GM21381 (cell line): ENCODE results near the gene LTF.
A peak's percentile ranks its signal among the peaks of the same experiment; 100 is the strongest.
"Not testable (repeated sequence)": the region's sequence is repeated elsewhere in the genome, so short reads cannot be mapped to it uniquely, and the experiment has no call there.

Source experiments
- ATAC-seq: cut with Tn5 transposase; IDR thresholded peaks from one replicate; pipeline ENCODE4 v1.9.1; 2021; ENCODE audit warnings: mild to moderate bottlenecking, moderate library complexity; ENCODE audit not compliant: unreplicated experiment

LTF gene

DNA sequence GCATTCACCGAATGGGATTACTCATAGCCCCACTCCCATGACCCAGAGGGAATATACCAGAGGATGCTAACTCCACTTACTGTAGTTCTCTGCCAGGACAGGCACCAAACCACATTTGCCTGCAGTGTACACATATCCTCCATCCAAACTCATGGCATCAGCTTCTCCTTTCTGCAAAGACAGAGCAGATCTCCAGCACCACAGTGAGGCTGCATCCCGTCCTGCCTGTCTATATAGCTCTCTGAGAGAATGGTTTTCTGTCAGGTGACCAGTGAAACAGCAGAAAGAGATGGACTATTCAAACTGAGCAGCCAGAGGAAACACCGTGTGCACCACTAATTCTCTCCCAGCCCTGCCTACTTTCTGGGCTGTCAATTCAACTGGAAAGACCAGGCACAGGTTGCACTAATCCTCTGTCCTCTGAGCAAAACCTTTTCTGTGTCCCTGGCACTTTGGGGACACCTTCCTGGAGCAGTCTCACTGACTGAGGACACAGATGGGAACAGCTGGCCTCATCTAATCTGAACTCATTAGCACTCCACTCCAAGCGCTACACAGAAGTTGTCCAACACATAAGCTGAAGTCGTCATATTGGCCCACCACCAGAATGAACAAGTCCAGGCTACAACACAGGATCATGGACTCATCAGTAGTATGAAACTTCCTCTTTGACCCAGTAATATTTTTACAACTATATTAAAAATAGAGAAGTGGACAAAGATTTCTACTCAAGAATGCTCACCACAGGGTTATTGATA lies 17.3 kb downstream of the LTF start:
- no peak for ATAC-seq

DNA sequence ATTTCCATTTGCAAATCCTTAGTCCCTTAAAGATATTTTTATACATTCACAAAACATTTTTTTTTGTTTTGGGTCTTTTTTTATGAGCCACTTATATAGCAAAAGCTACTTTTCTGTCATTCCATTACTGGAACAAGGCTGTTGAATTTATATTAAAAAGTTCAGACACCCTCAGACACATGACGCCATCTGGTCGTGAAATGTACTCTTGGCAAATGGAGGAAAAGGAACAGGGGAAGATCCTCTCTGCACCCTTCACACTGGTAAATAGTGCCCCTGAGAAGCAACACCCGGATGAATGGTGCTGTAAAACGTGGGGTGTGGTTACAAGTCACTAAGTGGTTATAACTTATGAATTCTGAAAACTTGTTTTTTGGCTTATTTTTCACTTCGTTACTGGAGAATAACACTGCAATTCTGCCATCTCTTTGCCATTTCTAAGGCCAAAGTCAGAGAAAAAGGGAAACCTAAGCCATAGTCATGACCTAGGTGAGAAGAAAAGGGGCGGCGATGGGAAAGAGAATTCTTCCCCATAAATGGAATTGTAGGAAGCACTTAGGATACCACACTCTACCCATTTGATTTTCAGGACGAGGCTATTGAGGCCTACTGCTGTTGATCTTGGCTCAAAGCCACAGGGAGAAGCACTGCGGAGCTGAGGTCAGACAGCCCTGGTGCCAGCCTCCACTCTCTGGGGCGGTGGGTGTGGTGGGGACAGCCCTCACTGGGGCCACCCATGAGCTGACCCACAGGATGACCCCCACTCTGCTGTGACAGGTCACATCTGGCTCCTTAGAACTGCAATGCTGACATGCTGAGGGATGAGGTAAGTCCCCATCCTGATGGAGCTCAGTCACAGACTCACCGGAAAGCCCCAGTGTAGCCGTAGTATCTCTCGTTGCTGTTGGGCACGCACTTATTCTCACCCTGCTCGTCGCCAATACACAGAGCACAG lies 21.9 kb downstream of the LTF start:
- no peak for ATAC-seq

DNA sequence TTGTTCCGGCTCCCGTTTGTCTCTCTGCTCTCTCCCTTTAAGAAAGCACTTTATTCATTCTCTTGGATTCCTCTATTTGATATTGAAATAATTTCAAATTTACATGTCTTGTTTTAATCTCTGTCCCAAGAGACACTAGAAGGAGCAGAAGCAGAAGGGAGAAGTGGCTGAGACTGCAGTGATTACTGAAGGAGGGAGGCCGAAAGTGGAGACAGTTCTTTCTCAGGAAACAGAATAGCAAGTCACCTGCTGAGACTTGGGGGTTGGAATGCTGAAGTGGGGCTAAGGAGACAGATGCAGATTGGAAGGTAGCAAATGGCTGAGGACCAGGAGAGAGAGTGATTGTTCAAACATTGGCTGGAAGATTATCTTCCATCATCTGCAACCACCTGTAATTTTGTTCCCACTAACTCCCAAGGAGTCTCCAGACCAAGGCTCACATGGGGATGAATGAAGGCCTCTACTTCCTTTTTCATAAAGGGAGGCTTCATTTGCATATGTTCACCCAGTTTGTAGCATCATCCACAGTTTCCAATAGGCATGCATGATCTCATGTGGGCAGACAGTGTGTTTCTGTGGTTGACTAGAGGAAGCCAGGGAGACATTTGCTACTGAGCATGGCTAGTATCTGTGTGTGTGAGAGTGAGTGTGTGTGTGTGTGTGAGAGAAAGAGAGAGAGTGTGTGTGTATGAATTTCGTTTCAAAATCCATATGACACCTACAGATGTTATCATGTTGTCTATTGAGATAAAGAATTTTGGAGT lies 24.0 kb downstream of the LTF start:
- ATAC-seq = peak; percentile 93

DNA sequence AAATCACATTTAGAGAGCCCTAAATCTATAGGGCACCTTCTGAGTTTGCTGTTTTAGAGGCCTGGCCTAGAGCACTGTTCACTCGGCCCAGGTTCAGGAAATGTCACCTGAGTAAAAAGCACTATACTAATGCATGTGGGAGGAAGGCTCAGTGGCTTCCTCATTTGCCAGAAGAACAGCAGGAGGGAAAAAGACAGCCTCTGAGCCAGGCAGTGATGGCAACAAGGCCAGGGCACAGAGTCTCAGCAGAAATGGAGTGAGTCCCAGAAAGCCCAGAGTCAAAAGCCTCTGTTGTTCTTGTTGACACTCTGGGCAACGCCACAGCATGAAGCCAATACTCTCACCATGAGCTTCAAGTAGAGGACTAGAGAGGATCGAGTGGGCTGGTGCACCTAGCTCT lies 25.9 kb downstream of the LTF start:
- no peak for ATAC-seq

DNA sequence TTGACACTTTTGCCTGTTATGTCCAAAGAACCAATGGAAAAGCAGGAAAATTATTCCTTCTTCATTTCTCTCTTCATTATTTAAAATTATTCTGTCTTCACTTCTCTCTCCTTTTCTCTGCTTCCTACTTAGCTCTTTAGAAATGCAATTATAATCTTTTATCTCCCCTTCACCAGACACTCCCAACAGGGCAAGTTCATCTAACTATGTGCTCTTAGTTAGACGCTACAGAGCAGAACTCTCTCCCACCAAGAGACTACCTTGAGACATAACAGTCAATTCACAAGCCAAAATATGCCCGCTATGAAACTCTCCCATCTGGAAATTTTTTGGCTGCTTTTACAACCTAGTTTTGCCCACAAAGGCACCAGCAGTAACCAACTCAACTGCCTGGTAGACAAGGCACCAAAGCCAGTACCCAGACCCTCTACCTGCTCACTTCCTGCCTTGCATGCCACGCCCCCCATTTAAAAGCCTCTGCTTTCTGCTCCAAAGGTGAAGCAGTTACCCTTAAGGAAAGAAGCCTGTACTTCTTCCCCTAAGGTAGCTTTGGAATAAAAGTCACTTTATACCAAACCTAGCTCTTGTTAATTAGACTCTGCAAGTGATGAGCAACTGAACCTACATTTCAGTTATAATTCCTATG lies 29.5 kb downstream of the LTF start:
- ATAC-seq = no peak

DNA sequence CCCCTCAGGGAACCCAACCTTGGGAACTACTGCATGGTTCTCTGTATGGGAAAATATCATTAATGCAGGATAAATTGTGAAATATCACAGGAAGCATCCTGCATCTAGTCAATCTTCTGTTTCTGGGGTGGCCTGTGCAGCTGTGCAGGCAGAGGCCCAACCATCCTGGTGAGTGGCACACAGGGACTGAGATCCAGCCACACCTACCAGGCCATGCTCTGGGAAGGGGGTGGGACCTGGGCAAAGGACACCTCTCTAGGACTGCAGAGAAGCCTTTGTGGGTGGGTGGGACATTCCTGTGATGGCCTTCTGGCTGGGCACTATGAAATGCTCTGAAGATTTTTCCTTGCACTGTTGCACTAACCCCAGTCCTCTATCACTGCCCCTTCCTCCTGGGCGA lies 30.9 kb downstream of the LTF start:
- ATAC-seq = no peak

DNA sequence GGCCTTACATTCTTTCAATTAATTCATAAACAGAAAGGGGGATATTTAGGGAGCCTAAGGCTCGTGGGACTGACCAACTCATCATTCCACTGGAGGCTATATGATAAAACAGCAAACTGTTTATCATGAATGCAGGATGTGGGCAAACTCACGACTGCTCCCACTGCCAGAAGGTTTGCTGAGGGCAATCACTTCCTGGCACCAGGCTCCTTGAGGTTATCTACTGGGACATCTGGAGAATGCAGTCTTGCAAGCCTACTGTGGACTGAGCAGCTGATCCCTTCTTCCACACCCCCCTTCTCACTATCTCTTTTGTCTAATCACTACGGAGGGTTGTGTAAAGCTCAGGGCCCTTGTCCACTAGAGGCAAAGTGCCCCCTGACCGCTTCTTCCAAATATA lies 31.6 kb downstream of the LTF start:
- ATAC-seq = not testable (repeated sequence)

DNA sequence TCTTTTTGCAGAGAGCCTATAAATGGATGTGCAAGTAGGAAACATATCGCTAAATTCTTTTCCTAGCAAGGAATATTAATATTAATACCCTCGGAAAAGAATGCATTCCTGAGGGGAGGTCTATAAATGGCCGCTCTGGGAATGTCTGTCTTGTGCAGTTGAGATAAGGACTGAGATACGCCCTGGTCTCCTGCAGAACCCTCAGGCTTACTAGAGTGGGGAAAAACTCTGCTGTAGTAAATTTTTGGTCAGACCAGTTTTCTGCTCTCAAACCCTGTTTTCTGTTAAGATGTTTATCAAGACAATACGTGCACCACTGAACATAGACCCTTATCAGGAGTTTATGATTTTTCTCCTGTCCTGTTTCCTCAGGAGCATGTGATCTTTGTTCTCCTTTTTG lies 32.8 kb downstream of the LTF start:
- ATAC-seq = not testable (repeated sequence)

DNA sequence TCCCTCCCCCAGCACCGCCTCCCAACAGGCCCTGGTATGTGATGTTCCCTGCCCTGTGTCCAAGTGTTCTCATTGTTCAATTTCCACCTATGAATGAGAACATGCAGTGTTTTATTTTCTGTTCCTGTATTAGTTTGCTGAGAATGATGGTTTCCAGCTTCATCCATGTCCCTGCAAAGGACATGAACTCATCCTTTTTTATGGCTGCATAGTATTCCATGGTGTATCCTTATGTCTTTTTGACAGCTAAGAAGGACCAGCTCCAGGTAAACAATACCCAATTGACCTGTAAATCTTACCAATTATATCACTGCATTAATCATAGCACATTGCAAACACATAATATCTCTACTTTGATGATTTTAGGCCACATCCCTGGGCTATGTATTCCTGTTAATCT lies 33.8 kb downstream of the LTF start:
- not testable (repeated sequence) for ATAC-seq

DNA sequence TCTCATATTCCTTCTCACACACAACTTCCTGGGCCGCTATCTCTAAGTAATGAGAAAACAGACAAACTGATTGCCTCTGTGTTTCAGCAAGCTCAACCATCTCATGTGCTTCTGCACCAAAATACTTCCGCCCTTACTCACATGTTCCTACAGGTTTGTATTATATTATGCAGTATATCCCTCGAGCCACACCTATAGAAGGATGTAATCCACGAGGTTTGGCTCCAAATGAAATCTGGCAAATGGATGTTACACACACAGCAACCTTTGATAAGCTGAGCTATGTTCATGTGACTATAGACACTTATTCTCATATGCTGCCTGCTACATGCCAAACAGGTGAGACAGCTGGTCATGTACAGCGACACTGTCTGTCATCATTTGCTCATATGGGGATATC lies 35.0 kb downstream of the LTF start:
- no peak for ATAC-seq

DNA sequence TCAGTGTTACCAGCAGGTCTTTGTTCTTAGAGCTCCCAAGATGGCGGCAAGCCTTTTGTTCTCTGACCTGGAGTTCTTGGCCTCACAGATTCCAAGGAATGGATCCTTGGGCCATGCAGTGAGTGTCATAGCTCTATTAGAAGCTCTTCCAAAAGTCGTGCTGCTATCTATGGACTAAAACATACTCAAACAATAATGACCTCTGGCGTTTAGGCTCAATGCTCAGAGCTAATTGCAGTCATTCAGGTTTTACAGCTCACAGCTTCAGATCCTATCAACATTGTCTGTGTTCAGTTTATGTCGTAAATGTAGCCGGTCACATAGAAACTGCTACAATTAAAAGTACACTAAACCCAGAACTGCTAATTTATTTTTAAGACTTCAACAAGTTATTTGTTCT lies 35.5 kb downstream of the LTF start:
- ATAC-seq = no peak

DNA sequence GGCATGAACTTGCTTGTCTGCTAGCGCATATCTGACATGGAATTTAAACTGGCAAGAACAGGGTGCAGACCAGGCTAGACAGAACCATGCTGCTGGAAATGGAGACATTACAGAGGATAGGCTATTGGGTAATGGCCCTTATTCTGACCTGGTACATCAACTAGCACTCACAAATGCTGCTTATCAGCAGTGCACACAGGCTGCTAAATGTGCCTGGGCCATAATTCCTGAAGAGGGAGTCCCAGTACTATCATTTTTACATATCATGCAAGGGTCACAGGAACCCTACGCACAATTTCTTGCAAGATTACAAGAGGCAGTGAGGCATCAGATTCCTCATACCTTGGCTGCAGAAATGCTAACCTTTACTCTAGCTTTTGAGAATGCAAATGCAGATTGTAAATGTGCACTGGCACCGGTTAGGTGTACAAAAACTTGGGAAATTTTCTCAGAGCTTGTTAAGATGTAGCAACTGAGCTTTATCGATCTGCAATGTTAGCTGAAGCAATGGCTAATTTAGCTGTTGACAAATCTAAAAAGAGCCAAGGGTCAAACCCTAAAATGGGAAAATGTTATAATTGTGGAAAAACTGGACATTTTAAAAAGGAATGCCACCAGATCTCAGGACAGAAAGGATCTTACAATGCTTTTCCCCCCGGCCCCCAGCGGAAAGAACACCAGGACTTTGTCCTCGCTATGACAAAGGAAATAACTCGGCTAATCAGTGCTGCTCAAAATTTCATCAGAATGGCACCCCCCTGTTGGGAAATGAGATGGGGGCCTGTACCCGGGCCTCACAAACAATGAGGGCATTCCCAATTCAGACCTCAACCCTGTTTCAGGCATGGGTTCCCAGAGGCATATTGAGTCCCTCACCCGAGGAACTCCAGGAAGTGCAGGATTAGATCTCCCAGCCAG lies 36.5 kb downstream of the LTF start:
- ATAC-seq = no peak

DNA sequence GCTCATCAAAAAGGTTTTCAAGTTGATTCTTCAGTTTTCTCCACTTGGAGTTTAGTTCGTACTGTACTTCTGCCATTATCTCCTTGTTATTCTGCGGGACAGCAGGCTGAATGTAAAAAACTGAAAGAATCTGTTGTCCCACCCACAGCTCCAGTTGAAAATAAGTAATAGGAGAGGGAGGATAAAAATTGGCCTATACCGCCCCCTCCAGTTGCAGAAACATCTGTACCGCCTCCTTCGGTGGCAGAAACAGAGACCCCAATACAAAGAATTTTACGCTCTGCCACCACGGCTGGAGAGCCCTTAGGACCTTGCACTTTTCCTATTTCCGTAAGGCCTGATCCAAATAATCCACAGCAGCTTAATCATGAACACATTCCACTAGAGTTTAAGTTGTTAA lies 37.3 kb downstream of the LTF start:
- ATAC-seq = not testable (repeated sequence)

DNA sequence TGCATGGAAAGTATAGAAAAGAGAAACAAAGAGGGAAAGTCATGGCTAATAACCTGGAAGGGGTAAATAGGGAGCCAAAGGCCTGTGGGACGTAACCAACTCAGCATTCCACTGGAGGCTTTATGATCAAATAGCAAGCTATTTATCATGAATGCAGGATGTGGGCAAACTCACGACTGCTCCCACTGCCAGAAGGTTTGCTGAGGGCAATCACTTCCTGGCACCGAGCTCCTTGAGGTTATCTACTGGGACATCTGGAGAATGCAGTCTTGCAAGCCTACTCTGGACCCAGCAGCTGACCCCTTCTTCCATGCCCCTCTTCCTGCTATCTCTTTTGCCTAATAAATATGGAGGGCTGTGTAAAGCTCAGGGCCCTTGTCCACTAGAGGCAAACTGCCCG lies 38.2 kb downstream of the LTF start:
- ATAC-seq = not testable (repeated sequence)

DNA sequence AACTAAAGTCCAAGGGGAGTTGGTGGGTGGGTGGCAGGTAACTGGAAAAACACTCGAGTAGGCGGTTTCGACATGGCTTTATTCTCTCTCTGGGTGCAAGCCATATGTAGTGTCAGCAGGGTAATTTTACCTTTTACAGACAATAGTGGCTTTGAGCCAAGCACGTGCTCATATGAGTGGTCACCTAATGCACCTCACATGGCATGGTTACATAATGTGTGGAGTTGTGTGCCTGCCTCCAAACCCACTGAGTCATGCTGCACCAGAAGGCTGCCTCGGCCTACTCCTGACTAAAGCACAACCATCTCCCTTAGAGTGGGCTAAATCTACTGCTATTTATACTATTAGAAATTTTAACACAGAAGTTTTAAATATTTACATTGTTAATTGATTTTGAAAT lies 41.1 kb downstream of the LTF start:
- ATAC-seq = no peak

DNA sequence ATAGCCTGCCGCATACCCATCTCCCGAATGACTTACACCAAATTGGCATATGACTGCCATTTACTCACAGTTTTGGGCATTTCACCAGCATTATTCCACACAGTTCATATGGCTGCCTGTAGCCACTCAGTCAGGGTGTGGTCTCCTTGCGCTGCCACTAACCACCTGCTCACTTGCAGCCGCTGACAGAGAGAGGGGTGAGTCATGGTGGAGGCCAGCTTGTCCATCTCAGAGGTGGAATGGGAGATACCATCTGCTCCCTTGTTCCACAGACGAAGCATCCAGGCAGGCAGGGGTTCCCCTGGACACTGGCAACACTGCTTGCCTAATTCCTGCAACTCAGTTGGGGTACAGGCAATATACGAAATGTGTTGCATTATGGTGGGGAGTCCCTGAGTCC lies 42.1 kb downstream of the LTF start:
- no peak for ATAC-seq

DNA sequence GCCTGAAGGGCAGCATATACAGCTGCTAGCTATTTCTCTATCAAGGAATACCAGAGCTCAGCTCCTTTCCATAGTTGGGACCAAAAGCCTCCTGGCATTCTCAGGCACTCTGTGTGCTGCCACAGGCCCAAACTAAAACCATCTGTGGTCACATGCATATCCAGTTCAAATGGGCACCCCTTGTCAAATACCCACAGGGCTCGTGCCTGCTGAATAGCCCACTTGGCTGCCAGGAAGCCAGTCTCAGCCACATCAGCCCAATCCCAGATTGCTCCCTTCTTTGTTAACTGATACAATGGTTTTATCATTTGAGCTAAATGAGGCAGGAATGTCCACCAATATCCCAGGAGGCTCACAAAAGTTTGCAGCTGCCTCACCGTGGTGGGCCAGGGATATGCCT lies 43.8 kb downstream of the LTF start:
- ATAC-seq = no peak

DNA sequence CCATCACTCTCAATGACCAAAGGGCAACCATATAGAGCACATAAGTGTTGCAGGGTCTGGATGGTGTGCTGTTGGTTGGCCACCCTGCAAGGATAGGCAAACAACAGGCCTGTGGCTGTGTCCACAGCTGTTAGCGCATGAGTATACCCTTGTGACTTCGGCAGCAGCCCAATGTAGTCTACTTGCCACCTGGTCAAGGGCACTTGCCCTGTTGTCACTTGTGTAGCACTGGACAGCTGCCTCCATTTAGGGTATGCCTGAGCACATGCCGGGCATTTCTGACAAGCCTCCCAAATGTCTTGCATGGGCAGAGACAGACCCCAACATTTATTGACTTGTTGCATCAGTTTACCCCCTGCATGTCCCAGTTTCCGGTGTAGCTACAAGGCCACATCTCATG lies 44.9 kb downstream of the LTF start:
- no peak for ATAC-seq

DNA sequence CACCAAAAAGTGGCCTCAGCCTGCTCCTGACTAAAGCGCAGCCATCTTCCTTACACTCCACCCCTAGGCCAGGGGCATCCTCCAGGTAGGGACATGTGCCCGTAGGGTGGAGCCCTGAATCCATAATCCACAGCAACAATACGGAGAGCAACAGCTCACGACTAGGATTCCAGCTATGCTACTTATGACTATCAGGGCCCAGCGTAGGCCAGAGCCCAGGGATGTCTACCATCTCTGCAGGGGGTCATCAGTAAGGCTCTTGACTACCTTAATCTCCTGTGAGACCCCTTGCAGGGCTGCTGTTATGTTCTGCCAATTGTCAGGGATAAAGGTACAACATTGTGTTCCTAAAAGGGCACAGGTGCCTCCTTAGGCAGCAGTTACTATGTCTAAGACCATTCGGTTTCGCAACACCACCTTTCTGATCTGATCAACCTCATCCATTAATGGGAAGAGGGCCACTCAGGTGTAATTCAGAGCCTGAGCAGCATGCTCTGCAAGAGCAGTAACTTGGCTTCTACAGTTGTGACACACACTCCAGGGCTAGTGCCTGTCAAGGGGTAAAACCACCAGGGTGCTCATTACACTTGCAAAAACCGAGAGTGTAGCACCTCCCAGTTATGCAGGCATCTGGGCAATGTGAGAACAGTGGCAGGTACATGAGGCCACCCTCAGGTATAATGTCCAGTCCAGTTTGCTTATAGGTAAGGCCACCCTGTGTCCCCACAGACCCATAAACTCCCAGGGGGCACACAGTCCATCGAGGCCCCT lies 46.7 kb downstream of the LTF start:
- no peak for ATAC-seq
